ENCODE results near the gene MTMR3.

MTMR3 gene

DNA sequence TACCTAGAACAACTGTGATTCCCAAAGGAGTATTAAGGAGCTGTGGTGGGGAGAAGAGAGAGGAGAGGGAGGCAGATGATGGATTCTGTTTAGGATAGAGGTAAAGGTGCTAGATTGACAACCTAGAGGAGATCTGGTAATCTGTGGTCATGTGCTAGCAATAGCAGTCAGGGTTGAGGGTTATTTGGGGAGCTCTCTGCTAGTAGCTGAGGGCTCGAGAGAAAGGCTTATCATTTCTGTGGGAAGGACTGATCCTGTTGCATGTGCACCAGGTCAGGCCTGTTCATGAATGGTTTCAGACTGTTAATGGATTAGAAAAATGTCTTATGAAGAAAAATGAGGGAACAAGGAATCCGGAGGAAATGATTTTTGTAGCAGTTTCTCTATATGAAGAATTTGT is 63.2 kb downstream of the MTMR3 start:
- Histone ChIP-seq H3K36me3 (ENCODE audit: control insufficient read depth in 1 of 2, insufficient read depth in 2 of 2, low read length in 2 of 2) (no peaks in the 10 kb centered on the region), H3K4me1 (ENCODE audit: control insufficient read depth in 1 of 2, insufficient read depth in 2 of 2, low read length in 2 of 2) (peaks cover 3 to 47% of the 10 kb centered on the region in 2 donors), H3K27ac (ENCODE audit: low read length) (no peak overlapping the region), H3K9me3 (ENCODE audit: control insufficient read depth in 1 of 2, low read length in 2 of 2) (no peaks in the 10 kb centered on the region), H3K4me3 (ENCODE audit: low read depth in 1 of 2, low read length in 2 of 2) (no peak overlapping the region), H3K27me3 (ENCODE audit: low read depth, low read length) (no peaks in the 10 kb centered on the region)

DNA sequence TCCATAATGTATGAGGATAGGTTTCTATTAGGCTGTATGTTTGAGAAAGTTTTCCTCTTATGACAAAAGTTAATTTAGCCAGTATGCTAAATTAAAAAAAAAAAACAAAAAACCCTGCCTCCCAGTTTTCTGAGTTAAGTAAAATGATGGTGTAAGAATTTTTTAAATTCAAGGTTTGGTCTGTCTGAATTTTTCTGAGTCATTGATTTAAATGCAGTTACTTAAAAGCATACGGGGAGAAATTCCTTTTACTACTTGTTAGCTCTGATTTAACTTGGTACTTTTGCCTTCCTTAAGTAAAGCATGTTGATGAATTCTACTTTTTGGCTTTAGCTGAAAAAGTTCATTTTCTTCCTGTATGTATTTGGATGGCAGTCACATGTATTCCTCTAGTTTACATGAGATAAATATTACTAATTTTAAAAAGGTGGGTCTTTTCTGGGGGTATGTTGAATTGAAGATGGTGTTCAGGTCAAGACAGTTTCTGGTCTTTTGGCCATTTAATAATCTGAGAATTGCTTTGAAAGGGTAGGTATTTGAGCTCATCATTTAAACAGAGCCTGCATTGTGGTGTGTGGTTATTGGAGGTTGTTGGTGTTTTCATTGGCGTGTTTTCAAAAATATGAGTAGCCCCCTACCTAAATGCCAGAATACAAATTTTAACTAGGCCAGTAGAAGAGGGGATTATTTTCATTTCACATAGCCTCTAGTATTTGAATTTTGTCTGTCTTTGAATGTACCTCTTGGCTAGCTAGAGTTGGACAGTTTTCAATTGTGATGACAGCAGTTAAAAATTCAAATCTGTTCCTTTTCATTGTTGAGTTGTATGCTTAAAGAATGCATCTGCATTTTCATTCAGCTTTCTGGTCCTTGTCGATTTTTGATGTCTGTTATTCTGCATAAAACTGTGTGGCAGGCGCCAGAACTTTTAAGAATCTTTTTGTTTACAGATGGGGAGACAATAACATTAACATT is 64.7 kb downstream of the MTMR3 start:
- Histone ChIP-seq H3K4me1 (ENCODE audit: control insufficient read depth in 1 of 2, insufficient read depth in 2 of 2, low read length in 2 of 2) (peaks cover 3 to 50% of the 10 kb centered on the region in 2 donors), H3K4me3 (ENCODE audit: low read depth in 1 of 2, low read length in 2 of 2) (no peak overlapping the region), H3K27me3 (ENCODE audit: low read depth, low read length) (no peaks in the 10 kb centered on the region), H3K27ac (ENCODE audit: low read length) (no peak overlapping the region), H3K9me3 (ENCODE audit: control insufficient read depth in 1 of 2, low read length in 2 of 2) (no peaks in the 10 kb centered on the region), H3K36me3 (ENCODE audit: control insufficient read depth in 1 of 2, insufficient read depth in 2 of 2, low read length in 2 of 2) (no peaks in the 10 kb centered on the region)

DNA sequence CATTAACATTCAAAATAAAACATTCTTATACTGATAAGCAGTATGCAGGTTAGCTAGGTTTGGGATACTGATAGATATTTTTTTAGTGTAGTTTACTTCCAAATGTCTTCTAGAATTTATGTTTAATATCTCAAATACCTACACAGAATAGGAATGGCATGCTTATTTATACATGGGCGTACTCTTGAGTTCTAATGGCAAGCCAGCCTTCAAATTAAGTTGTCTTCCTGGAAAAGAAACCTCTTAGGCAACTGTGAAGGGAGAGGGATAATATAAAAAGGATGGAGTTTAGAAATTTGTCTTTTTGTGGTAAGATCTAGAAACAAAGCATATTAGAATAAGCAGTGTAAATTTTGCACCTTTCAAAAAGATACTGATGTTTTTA is 65.4 kb downstream of the MTMR3 start:
- no peak overlapping the region for H3K27ac ChIP-seq (ENCODE audit: low read length)
- H3K27me3 ChIP-seq (ENCODE audit: low read depth, low read length), result no peaks in the 10 kb centered on the region
- H3K9me3 ChIP-seq (ENCODE audit: control insufficient read depth in 1 of 2, low read length in 2 of 2), result no peaks in the 10 kb centered on the region
- H3K4me1 ChIP-seq (ENCODE audit: control insufficient read depth in 1 of 2, insufficient read depth in 2 of 2, low read length in 2 of 2), result peaks cover 3 to 50% of the 10 kb centered on the region in 2 donors
- no peak overlapping the region for H3K4me3 ChIP-seq (ENCODE audit: low read depth in 1 of 2, low read length in 2 of 2)
- H3K36me3 ChIP-seq (ENCODE audit: control insufficient read depth in 1 of 2, insufficient read depth in 2 of 2, low read length in 2 of 2), result no peaks in the 10 kb centered on the region

DNA sequence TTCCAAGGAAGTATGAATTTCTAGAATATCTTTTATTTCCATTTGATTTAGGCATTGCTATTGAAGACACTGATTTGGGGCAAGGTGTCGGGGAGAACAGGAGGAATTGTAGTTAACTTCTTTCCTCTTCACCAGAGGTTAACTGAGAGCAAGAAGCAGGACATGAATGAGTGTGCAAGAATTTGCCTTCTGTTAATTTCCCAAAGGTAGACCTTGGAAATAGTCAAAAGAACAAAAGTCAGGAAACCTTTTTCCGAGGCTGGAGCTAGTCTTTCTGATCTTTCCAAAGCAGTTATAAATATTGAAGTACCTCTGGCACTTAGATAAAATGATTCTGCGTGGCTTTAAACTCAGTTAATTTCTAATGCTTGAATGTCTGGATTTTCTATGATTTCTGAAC is 66.9 kb downstream of the MTMR3 start:
- Histone ChIP-seq H3K36me3 (ENCODE audit: control insufficient read depth in 1 of 2, insufficient read depth in 2 of 2, low read length in 2 of 2) (no peaks in the 10 kb centered on the region), H3K27ac (ENCODE audit: low read length) (no peak overlapping the region), H3K4me3 (ENCODE audit: low read depth in 1 of 2, low read length in 2 of 2) (no peak overlapping the region), H3K4me1 (ENCODE audit: control insufficient read depth in 1 of 2, insufficient read depth in 2 of 2, low read length in 2 of 2) (peaks cover 3 to 44% of the 10 kb centered on the region in 2 donors), H3K9me3 (ENCODE audit: control insufficient read depth in 1 of 2, low read length in 2 of 2) (no peaks in the 10 kb centered on the region), H3K27me3 (ENCODE audit: low read depth, low read length) (no peaks in the 10 kb centered on the region)

DNA sequence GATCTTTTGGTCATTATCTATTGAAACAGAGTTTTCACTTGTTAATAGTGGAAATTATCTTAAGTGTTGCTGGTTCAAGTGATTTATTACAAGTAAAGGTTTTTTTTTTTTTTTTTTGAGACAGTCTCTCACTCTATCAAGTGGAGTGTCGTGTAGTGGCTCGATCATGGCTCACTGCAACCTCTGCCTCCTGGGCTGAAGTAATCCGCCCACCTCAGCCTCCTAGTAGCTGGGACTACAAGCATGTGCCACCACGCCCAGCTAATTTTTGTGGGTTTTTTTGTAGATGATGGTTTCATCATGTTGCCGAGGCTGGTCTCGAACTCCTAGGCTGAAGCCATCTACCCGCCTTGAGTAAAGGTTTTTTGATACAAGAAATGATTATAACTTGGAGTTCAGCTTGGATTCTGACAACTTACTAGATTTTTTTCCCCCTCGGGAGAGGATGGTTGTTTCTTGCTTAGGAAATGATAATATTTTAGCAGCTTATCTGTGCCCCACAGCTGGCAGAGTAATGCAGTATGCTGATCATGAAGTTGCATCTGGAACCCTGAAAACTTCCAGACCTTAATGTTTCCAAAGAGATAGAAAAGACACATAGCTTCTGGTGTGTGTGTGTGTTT is 68.9 kb downstream of the MTMR3 start:
- Histone ChIP-seq H3K36me3 (ENCODE audit: control insufficient read depth in 1 of 2, insufficient read depth in 2 of 2, low read length in 2 of 2) (no peaks in the 10 kb centered on the region), H3K4me3 (ENCODE audit: low read depth in 1 of 2, low read length in 2 of 2) (no peak overlapping the region), H3K4me1 (ENCODE audit: control insufficient read depth in 1 of 2, insufficient read depth in 2 of 2, low read length in 2 of 2) (peaks cover 3 to 29% of the 10 kb centered on the region in 2 donors), H3K27ac (ENCODE audit: low read length) (no peak overlapping the region), H3K9me3 (ENCODE audit: control insufficient read depth in 1 of 2, low read length in 2 of 2) (no peaks in the 10 kb centered on the region), H3K27me3 (ENCODE audit: low read depth, low read length) (no peaks in the 10 kb centered on the region)

DNA sequence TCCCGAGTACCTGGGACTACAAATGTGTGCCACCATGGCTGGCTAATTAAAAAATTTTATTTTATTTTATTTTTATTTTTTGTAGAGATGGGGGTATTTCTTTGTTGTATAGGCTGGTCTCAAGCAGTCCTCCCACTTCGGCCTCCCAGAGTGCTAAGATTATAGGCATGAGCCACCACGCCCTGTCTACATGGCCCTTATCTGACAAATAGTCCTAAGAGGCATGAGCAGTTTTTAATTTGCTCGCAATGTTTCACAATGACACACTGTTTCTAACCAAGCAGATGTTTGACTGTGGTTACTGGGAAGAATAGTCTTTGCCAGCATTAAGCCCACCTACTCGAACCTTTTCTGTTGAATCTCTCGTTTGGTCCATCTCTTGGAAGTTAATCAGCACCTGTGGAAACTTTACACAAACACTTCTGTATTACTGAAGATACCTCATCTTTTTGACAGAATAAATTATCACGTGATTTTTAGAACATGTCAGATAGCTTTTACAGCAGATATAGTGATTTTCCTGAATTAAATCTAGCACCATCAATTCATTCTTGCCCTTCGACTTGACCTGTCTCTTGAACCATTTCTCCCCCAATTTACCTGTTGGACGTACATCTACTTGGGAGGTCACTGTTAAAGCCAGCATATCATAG is 71.4 kb downstream of the MTMR3 start:
- H3K4me3 ChIP-seq (ENCODE audit: low read depth in 1 of 2, low read length in 2 of 2), result no peak overlapping the region
- no peaks in the 10 kb centered on the region for H3K36me3 ChIP-seq (ENCODE audit: control insufficient read depth in 1 of 2, insufficient read depth in 2 of 2, low read length in 2 of 2)
- H3K4me1 ChIP-seq (ENCODE audit: control insufficient read depth in 1 of 2, insufficient read depth in 2 of 2, low read length in 2 of 2), result peaks cover 0 to 9% of the 10 kb centered on the region in 2 donors
- no peak overlapping the region for H3K27ac ChIP-seq (ENCODE audit: low read length)
- H3K9me3 ChIP-seq (ENCODE audit: control insufficient read depth in 1 of 2, low read length in 2 of 2), result no peaks in the 10 kb centered on the region
- H3K27me3 ChIP-seq (ENCODE audit: low read depth, low read length), result no peaks in the 10 kb centered on the region

DNA sequence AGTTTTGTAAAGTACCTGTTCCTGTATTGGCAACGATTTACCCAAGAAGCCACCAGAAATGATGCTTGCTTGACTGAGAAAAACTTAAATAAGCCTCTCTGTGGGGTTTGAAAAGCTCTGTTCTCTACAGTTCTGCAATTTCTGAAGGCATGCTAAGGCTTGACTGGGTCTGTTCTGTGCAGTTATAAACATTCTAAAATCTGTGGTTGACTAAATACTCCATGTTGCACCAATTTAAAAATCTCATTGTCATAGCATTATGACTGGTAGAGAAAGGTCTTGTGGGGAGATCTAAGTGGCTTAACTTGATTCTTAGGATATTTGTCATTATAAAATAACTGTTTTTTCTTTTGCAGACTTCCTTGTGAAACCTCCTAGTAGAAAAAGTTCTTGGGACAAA is 73.7 kb downstream of the MTMR3 start:
- no peaks in the 10 kb centered on the region for H3K36me3 ChIP-seq (ENCODE audit: control insufficient read depth in 1 of 2, insufficient read depth in 2 of 2, low read length in 2 of 2)
- no peaks in the 10 kb centered on the region for H3K27me3 ChIP-seq (ENCODE audit: low read depth, low read length)
- no peaks in the 10 kb centered on the region for H3K9me3 ChIP-seq (ENCODE audit: control insufficient read depth in 1 of 2, low read length in 2 of 2)
- peaks cover 0 to 3% of the 10 kb centered on the region in 2 donors for H3K4me1 ChIP-seq (ENCODE audit: control insufficient read depth in 1 of 2, insufficient read depth in 2 of 2, low read length in 2 of 2)
- H3K27ac ChIP-seq (ENCODE audit: low read length), result no peak overlapping the region
- H3K4me3 ChIP-seq (ENCODE audit: low read depth in 1 of 2, low read length in 2 of 2), result no peak overlapping the region

DNA sequence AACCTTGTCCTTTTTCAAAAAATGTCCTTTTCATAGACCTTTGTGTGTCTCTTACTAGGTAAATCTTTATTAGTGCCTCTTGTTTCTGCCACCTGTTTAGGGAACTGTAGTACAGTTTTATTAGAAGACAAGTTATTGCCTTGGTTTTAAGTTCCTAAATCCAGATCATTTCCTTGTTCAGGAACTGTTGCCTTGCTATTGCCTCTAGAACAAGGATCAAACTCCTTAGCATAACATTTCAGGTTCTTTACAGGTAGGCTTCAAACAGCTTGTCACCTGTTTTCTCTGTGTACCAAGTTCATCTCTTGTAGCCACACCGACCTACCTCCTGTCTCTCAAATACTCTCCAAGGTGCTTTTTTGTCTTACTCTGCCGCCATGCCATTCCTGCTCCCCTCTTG is 75.2 kb downstream of the MTMR3 start:
- Histone ChIP-seq H3K4me1 (ENCODE audit: control insufficient read depth in 1 of 2, insufficient read depth in 2 of 2, low read length in 2 of 2) (no peaks in the 10 kb centered on the region), H3K27ac (ENCODE audit: low read length) (no peak overlapping the region), H3K4me3 (ENCODE audit: low read depth in 1 of 2, low read length in 2 of 2) (no peak overlapping the region), H3K9me3 (ENCODE audit: control insufficient read depth in 1 of 2, low read length in 2 of 2) (no peaks in the 10 kb centered on the region), H3K27me3 (ENCODE audit: low read depth, low read length) (no peaks in the 10 kb centered on the region), H3K36me3 (ENCODE audit: control insufficient read depth in 1 of 2, insufficient read depth in 2 of 2, low read length in 2 of 2) (no peaks in the 10 kb centered on the region)

DNA sequence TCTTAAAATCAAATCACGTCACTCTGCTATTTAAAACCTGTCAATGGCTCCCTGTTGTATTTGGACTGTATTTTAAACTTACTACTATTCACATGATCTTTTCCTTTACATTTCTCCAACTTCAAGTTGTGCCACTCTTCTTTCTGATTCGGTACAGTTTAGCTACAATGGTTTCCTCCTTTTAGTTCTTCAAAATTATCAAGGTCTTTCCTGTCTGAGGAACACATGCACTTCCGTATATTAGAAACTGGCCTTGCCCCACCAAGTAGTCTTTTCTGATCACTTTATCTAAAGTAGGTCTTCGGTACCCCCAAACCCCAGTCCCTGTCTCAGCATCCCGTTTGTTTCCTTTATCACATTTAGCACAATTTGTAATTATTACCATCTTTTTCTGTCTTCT is 81.8 kb downstream of the MTMR3 start:
- Histone ChIP-seq H3K36me3 (ENCODE audit: control insufficient read depth in 1 of 2, insufficient read depth in 2 of 2, low read length in 2 of 2) (no peaks in the 10 kb centered on the region), H3K4me1 (ENCODE audit: control insufficient read depth in 1 of 2, insufficient read depth in 2 of 2, low read length in 2 of 2) (no peaks in the 10 kb centered on the region), H3K4me3 (ENCODE audit: low read depth in 1 of 2, low read length in 2 of 2) (no peak overlapping the region), H3K27ac (ENCODE audit: low read length) (no peak overlapping the region), H3K9me3 (ENCODE audit: control insufficient read depth in 1 of 2, low read length in 2 of 2) (no peaks in the 10 kb centered on the region), H3K27me3 (ENCODE audit: low read depth, low read length) (no peaks in the 10 kb centered on the region)

DNA sequence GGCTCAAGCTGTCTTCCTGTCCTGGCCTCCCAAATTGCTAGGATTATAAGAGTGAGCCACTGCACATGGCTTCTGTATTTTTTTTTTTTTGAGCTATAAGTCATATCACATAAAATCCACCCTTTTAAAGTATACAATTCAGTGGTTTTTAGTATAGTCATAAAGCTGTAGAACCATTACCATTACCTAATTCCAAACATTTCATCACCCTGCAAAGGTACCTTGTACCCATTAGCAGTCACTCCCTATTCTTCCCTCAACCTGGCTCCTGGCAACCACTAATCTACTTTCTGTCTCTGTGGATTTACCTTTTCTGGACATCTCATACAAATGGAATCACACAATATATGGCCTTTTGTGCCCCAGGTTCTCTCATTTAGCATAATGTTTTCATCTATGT is 84.5 kb downstream of the MTMR3 start:
- Histone ChIP-seq H3K36me3 (ENCODE audit: control insufficient read depth in 1 of 2, insufficient read depth in 2 of 2, low read length in 2 of 2) (no peaks in the 10 kb centered on the region), H3K4me3 (ENCODE audit: low read depth in 1 of 2, low read length in 2 of 2) (no peak overlapping the region), H3K27ac (ENCODE audit: low read length) (no peak overlapping the region), H3K9me3 (ENCODE audit: control insufficient read depth in 1 of 2, low read length in 2 of 2) (no peaks in the 10 kb centered on the region), H3K4me1 (ENCODE audit: control insufficient read depth in 1 of 2, insufficient read depth in 2 of 2, low read length in 2 of 2) (peaks cover 4 to 7% of the 10 kb centered on the region in 2 donors), H3K27me3 (ENCODE audit: low read depth, low read length) (no peaks in the 10 kb centered on the region)

DNA sequence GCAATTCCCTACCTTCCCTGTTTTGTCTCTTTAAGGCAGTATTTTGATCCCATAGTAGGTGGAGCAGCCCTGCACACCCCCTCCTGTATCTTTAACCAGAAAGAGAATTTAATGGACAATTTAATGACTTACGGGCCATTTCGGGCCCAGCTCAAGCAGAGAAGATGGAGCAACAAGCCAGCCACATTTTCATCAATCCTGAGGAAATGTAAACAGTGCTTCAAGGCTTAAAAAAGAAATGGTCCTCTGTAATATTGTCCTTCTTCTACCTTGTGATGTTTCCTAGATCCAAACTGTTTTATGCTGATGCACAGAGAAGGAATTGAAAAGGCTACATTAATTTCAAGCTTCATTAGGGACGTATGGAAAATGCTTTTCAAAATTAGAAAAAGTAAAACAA is 88.6 kb downstream of the MTMR3 start:
- Histone ChIP-seq H3K9me3 (ENCODE audit: control insufficient read depth in 1 of 2, low read length in 2 of 2) (no peaks in the 10 kb centered on the region), H3K27me3 (ENCODE audit: low read depth, low read length) (no peaks in the 10 kb centered on the region), H3K4me1 (ENCODE audit: control insufficient read depth in 1 of 2, insufficient read depth in 2 of 2, low read length in 2 of 2) (peaks cover 11 to 14% of the 10 kb centered on the region in 2 donors), H3K27ac (ENCODE audit: low read length) (no peak overlapping the region), H3K4me3 (ENCODE audit: low read depth in 1 of 2, low read length in 2 of 2) (no peak overlapping the region), H3K36me3 (ENCODE audit: control insufficient read depth in 1 of 2, insufficient read depth in 2 of 2, low read length in 2 of 2) (no peaks in the 10 kb centered on the region)
